OCI-LY7 (cell line): ENCODE results near the gene ABCA2. TPM values are rescaled to one million over a fixed set of nuclear protein-coding genes. Genes with fewer than 3 reads are reported as not detected.

Experiments used
- BruUV-seq: library from RNA; stranded (reverse); fragments of 400-500 nt; replicated peaks from 2 replicates; lab custom pipeline; 2021; lab: Mats Ljungman, UMichigan
- CTCF ChIA-PET: fragments of 300-600 bp; sonication (Branson Sonifier 250); formaldehyde crosslinking; loops from one replicate; lab custom pipeline; 2022; ENCODE audit warnings: antibody characterized with exemption; ENCODE audit not compliant: unreplicated experiment; lab: Charles Lee
- POLR2A ChIA-PET: fragments of 300-600 bp; sonication (Branson Sonifier 250); formaldehyde crosslinking; loops from one replicate; lab custom pipeline; 2022; ENCODE audit warnings: antibody characterized with exemption; lab: Charles Lee
- DNase-seq: peaks from one replicate; pipeline ENCODE4 v3.0.0-alpha.2; 2015; ENCODE audit warnings: low spot score
- H2AFZ ChIP-seq: fragments of 200-600 bp; sonication (generic), shearing (Covaris generic); 2 replicates; pipeline ENCODE4 v1.6.1; 2014; ENCODE audit warnings: mild to moderate bottlenecking, antibody characterized with exemption, low read length, moderate library complexity
- H3K27ac ChIP-seq: fragments of 200-600 bp; sonication (generic); 2 replicates; pipeline ENCODE4 v1.5.1; 2014; ENCODE audit warnings: mixed run types, low read depth, mild to moderate bottlenecking, moderate library complexity, low read length, inconsistent platforms; ENCODE audit not compliant: poor library complexity, severe bottlenecking
- H3K36me3 ChIP-seq: fragments of 200-600 bp; sonication (generic); 2 replicates; pipeline ENCODE4 v1.6.1; 2014; ENCODE audit warnings: mild to moderate bottlenecking, antibody characterized with exemption, low read length, moderate library complexity, mixed read lengths; ENCODE audit not compliant: insufficient read depth
- H3K4me1 ChIP-seq: fragments of 200-600 bp; sonication (generic); 2 replicates; pipeline ENCODE4 v1.5.1; 2014; ENCODE audit warnings: mild to moderate bottlenecking, low read length; ENCODE audit not compliant: insufficient read depth, poor library complexity, severe bottlenecking
- H3K4me2 ChIP-seq: fragments of 200-600 bp; sonication (generic); 2 replicates; pipeline ENCODE4 v1.6.1; 2014; ENCODE audit warnings: mild to moderate bottlenecking, low read length
- H3K4me3 ChIP-seq: fragments of 200-600 bp; sonication (generic); 2 replicates; pipeline ENCODE4 v1.5.1; 2014; ENCODE audit warnings: mild to moderate bottlenecking, low read depth, low read length; ENCODE audit not compliant: poor library complexity, severe bottlenecking
- H3K79me2 ChIP-seq: fragments of 200-600 bp; sonication (generic); 2 replicates; pipeline ENCODE4 v1.6.1; 2016; ENCODE audit warnings: low read depth, mild to moderate bottlenecking, low read length, moderate library complexity, mixed read lengths; ENCODE audit not compliant: insufficient read depth
- H3K9me2 ChIP-seq: fragments of 200-600 bp; sonication (generic); 2 replicates; pipeline ENCODE4 v1.6.1; 2016; ENCODE audit warnings: mild to moderate bottlenecking, low read length, mixed read lengths; ENCODE audit not compliant: insufficient read depth
- H3K9me3 ChIP-seq: fragments of 200-600 bp; sonication (generic); 2 replicates; pipeline ENCODE4 v1.6.1; 2014; ENCODE audit warnings: mild to moderate bottlenecking, mixed run types, low read length, mixed read lengths
- H4K20me1 ChIP-seq: fragments of 200-600 bp; sonication (generic); 2 replicates; pipeline ENCODE4 v1.6.1; 2014; ENCODE audit warnings: mild to moderate bottlenecking, antibody characterized with exemption, low read length, moderate library complexity, mixed read lengths; ENCODE audit not compliant: insufficient read depth
- CTCF ChIP-seq: fragments of 200-600 bp; sonication (generic); conservative IDR thresholded peaks from 2 replicates; pipeline ENCODE4 v1.5.1; 2014; ENCODE audit warnings: mild to moderate bottlenecking, antibody characterized with exemption, low read length, moderate library complexity, mixed read lengths
- EZH2phosphoT487 ChIP-seq: fragments of 200-600 bp; sonication (generic); IDR thresholded peaks from 2 replicates; pipeline ENCODE4 v1.6.1; 2018; ENCODE audit warnings: low read depth, borderline replicate concordance, mild to moderate bottlenecking, mixed run types, antibody characterized with exemption, low read length, moderate library complexity, mixed read lengths
- intact Hi-C: fragments of 100-400 bp; cut with micrococcal nuclease; formaldehyde crosslinking; loops from one replicate; pipeline ENCODE4 v1.10.0; 2022; ENCODE audit not compliant: unreplicated experiment
- total RNA-seq, 2 experiments: library from RNA; depleted of rRNA in 1 of 2; stranded (reverse); fragments of >200 nt in 1 of 2; shearing (Covaris generic) in 1 of 2; gene quantifications; 2 replicates each; pipeline ENCODE4 v1.2.3, GENCODE V29; 2014 to 2022

Gene ABCA2
- total RNA-seq, 2 experiments from 2014 or later = 4.1 to 10.6 TPM

- no TSS peak for BruUV-seq
- POLR2A ChIA-PET = interaction anchor here (0.5 kb wide), 1 partner anchor 589 kb away, joined by 4 read pairs; no protein-coding TSS in a partner anchor
- Histone ChIP-seq H3K36me3 (no peaks in the 10 kb centered on the region), H3K9me2 (no peaks in the 10 kb centered on the region), H2AFZ (no peak overlapping the region), H3K4me2 (no peak overlapping the region), H3K27ac (no peak overlapping the region), H4K20me1 (0 out of 2 replicates have a peak, but pooled peaks cover 3% of the 10 kb centered on the region), H3K4me3 (no peak overlapping the region), H3K79me2 (no peaks in the 10 kb centered on the region), H3K4me1 (peaks cover 4% of the 10 kb centered on the region), H3K9me3 (no peaks in the 10 kb centered on the region)
- DNase-seq = no peak
- CTCF ChIA-PET = no interaction called here
- TF ChIP-seq EZH2phosphoT487 = 0 out of 2 replicates have a peak, but pooled peaks have one; percentile 25
- TF ChIP-seq CTCF = no peak
- intact Hi-C loops = no loop called here
These were observed 16.6 kb upstream of the ABCA2 start for GRCh38 chr9:137044502-137045177.

- Histone ChIP-seq H3K36me3 (no peaks in the 10 kb centered on the region), H3K4me2 (no peak overlapping the region), H4K20me1 (0 out of 2 replicates have a peak, but pooled peaks cover 3% of the 10 kb centered on the region), H3K4me1 (peaks cover 4% of the 10 kb centered on the region), H3K27ac (no peak overlapping the region), H2AFZ (no peak overlapping the region), H3K4me3 (no peak overlapping the region), H3K9me3 (no peaks in the 10 kb centered on the region), H3K79me2 (no peaks in the 10 kb centered on the region), H3K9me2 (no peaks in the 10 kb centered on the region)
- intact Hi-C loops = no loop called here
- CTCF ChIA-PET = interaction anchor here (1.1 kb wide), 1 partner anchor 8 kb away, joined by 3 read pairs; no protein-coding TSS in a partner anchor
- TF ChIP-seq EZH2phosphoT487 = no peak
- no peak for TF ChIP-seq CTCF
- DNase-seq = no peak
- POLR2A ChIA-PET = no interaction called here
- no TSS peak for BruUV-seq
These were observed 16.0 kb upstream of the ABCA2 start for GRCh38 chr9:137044037-137044436.
